HG03378 (cell line): ENCODE measurements around the gene SKP1.
A peak's percentile ranks its signal among the peaks of the same experiment; 100 is the strongest.

ENCODE experiments used
- ATAC-seq: cut with Tn5 transposase; IDR thresholded peaks from one replicate; pipeline ENCODE4 v1.9.1; 2021; ENCODE audit warnings: mild to moderate bottlenecking, moderate library complexity; ENCODE audit not compliant: unreplicated experiment

Gene SKP1

GRCh38 chr5:134143944-134144941, 32.5 kb downstream of the SKP1 start:
- ATAC-seq: no peak

GRCh38 chr5:134143431-134143830, 33.3 kb downstream of the SKP1 start:
- ATAC-seq: no peak

- ATAC-seq: no peak
Measured at GRCh38 chr5:134142806-134143205, 33.9 kb downstream of the SKP1 start.

GRCh38 chr5:134142052-134142451, 34.7 kb downstream of the SKP1 start:
- ATAC-seq: no peak

GRCh38 chr5:134141331-134142050, 35.3 kb downstream of the SKP1 start:
- no peak for ATAC-seq

GRCh38 chr5:134140530-134141201, 36.1 kb downstream of the SKP1 start:
- no peak for ATAC-seq

GRCh38 chr5:134139891-134140469, 36.8 kb downstream of the SKP1 start:
- ATAC-seq: no peak

GRCh38 chr5:134139377-134139851, 37.3 kb downstream of the SKP1 start:
- ATAC-seq: no peak

- peak; percentile 74 for ATAC-seq
Measured at GRCh38 chr5:134138416-134139376, 38.1 kb downstream of the SKP1 start.

GRCh38 chr5:134136771-134137170, 40.0 kb downstream of the SKP1 start:
- no peak for ATAC-seq

- no peak for ATAC-seq
Measured at GRCh38 chr5:134136221-134136631, 40.5 kb downstream of the SKP1 start.

GRCh38 chr5:134135091-134135655, 41.6 kb downstream of the SKP1 start:
- ATAC-seq: no peak

- ATAC-seq: no peak
Measured at GRCh38 chr5:134133995-134134541, 42.7 kb downstream of the SKP1 start.

GRCh38 chr5:134133188-134133994, 43.4 kb downstream of the SKP1 start:
- no peak for ATAC-seq

- peak; percentile 71 for ATAC-seq
Measured at GRCh38 chr5:134132372-134133187, 44.2 kb downstream of the SKP1 start.

GRCh38 chr5:134131578-134132350, 45.0 kb downstream of the SKP1 start:
- no peak for ATAC-seq

- ATAC-seq: no peak
Measured at GRCh38 chr5:134131165-134131564, 45.6 kb downstream of the SKP1 start.
